LNCAP (cell line): ENCODE data around the gene ZNF579.

Experiments used
- CTCF ChIP-seq: fragments of 450-650 bp; IDR thresholded peaks from 2 replicates; pipeline ENCODE4 v1.5.1; 2017; ENCODE audit warnings: mild to moderate bottlenecking

The ZNF579 gene

GRCh38 chr19:55609326-55609725, 28.7 kb upstream of the ZNF579 start:
- no peak for TF ChIP-seq CTCF

DNA sequence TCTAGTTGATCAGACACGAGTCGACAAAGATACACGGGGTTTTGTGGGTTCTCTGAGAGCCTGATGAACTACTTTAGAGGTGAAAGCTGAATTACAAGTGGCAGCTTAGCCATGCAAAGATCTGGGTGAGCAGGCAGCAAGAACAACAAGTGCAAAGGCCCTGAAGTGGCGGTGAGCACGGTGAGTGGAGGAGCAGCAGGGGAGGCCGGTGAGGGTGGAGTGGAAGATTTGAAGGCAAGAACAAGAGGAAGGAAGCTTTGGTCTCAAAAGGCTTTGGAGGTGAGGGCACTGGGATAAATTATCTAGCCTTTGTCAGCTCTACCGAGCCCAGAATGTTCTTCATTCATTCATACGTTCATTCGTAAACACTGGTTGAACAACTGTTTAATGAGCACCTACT, 26.2 kb upstream of the ZNF579 start:
- TF ChIP-seq CTCF: no peak

DNA sequence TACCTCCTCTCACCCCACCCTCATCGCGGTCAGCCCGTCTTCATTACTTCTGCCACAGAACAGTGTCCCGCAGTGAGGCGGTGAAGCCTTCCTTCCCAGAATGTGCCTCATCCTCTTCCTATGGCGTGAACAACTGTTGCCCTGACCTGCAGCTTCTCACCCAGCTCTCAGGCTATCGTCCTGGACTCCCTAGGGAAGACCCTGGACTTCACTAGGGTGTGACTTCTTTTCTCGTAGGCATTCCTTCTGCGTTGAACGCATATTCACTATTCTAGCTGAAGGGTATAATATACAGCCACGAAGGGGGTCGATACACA, 25.8 kb upstream of the ZNF579 start:
- TF ChIP-seq CTCF: no peak

- peak; percentile 69 for TF ChIP-seq CTCF
Observed at GRCh38 chr19:55605637-55606470, 25.2 kb upstream of the ZNF579 start, which contains the start of gene ZNF865. TSS of gene ZNF865 (plus strand) at chr19:55605647. CDS start at chr19:55613619, 7,972 bp downstream.

DNA sequence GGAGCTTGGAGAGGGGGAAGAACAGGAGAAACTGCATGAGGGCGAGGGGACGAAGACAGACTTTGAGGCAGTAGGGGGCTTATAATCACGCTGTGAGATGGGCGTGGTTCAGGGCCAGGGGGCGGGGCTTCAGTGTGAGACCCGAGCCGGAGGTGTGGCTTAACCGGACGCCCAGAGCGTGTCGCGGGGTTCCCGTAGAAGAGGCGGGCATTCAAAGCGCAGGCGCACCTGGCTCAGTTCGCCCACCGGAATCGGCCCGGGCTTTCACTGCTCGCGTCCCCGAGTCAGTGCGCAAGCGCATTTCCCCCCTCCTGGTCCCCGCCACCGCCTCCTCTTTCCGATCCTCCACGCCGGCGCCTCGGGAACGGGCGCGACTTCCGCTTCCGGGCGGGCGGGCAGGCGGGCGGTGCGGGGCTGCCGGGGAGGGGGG, 24.6 kb upstream of the ZNF579 start:
- TF ChIP-seq CTCF: no peak

DNA sequence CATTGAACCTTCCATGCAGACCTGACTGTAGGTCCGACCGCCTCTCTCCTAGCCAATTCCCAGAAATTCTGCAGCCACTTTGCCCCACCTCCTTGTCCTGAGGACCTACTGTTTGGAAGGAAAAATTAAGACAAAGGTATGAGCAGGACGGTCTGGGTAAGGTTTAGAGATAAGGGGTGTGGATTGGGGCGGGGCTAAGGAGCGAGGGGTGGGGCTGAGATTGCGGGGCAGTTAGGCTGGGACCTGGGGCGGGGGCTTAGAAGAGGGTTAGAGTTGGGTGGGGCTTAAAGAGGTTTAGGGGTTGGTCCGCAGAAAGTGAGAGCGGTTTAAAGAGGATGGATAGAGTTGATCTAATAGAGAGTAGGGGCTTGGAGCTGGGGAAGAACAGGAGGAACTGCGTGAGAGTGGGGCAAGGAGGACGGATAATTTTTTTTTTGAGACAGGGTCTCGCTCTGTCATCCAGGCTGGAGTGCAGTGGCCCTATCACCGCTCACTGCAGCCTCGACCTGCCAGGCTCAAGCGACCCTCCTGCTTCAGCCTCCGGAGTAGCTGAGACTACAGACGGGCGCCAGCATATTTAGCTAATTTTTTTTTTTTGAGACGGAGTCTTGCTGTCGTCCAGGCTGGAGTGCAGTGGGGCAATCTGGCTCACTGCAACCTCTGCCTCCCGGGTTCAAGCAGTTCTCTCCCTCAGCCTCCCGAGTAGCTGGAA, 23.1 kb upstream of the ZNF579 start:
- no peak for TF ChIP-seq CTCF

DNA sequence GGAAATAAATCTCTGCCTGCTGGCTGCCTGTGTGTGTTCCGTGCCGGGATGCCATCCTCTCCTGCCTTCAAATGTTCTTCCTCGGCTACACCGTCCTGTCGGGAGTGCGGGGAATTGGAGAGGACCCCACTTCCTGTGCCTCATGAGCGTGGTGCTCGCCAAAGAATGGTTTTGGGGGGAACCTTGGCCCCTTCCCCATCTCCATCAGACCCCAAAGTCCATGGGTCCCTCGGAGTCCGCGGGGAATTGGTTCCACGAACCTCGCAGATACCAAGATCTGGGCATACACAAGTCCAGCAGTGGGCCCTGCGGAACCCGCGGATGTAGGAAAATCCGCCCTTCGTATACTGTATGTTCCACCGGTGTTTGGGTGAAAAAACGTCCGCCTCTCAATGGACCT, 22.5 kb upstream of the ZNF579 start:
- no peak for TF ChIP-seq CTCF
